A549 (cell line): ENCODE measurements around the gene IFT25. TPM values are rescaled to one million over a fixed set of nuclear protein-coding genes. Genes with fewer than 3 reads are reported as not detected.

Experiments used
- ATAC-seq, 2 experiments: fragments of 200-7000 bp in 1 of 2; fragments of >200 bp in 1 of 2; cut with Nextera tagmentation in 1 of 2; cut with Tn5 transposase in 1 of 2; 3 replicates each; pipeline versions ENCODE4 v1.8.0 to v1.9.1; 2018 to 2020; ENCODE audit warnings: mild to moderate bottlenecking in 1 of 2, moderate library complexity in 1 of 2
- CTCF ChIA-PET: fragments of 300-600 bp; sonication (Branson Sonifier 250); formaldehyde crosslinking; extraction: SDS; loops from one replicate; lab custom pipeline; 2021; ENCODE audit warnings: antibody characterized with exemption, inconsistent platforms; lab: Yijun Ruan, JAX
- POLR2A ChIA-PET: fragments of 350-600 bp; formaldehyde crosslinking; extraction: SDS; loops from one replicate; lab custom pipeline; 2021; ENCODE audit warnings: antibody characterized with exemption, inconsistent platforms; lab: Yijun Ruan, JAX
- DNase-seq, 2 experiments: peaks; one replicate each; pipeline versions ENCODE4 v3.0.0 to v3.0.0-alpha.2; 2011 to 2016; ENCODE audit warnings: low read depth in 1 of 2, low spot score in 1 of 2
- FAIRE-seq: peaks from 2 replicates; lab custom pipeline; 2011; peaks lifted over from hg19 to GRCh38; lab: Jason Lieb, UNC
- H3K27ac ChIP-seq, 2 experiments: fragments of >200 bp; sonication (Bioruptor Twin); formaldehyde crosslinking; 3 replicates each; pipeline ENCODE4 v1.5.1; 2016 to 2017
- H3K4me1 ChIP-seq: fragments of >200 bp; sonication (Bioruptor Twin); formaldehyde crosslinking; 3 replicates; pipeline ENCODE4 v1.6.1; 2016
- H3K4me2 ChIP-seq: fragments of >200 bp; sonication (Bioruptor Twin); formaldehyde crosslinking; 3 replicates; pipeline ENCODE4 v1.6.1; 2016
- H3K4me3 ChIP-seq: fragments of >200 bp; sonication (Bioruptor Twin); formaldehyde crosslinking; 3 replicates; pipeline ENCODE4 v1.5.1; 2016
- H3K9me3 ChIP-seq: fragments of >200 bp; sonication (Bioruptor Twin); formaldehyde crosslinking; 3 replicates; pipeline ENCODE4 v1.6.1; 2016
- BHLHE40 ChIP-seq: IDR thresholded peaks from 2 replicates; pipeline ENCODE4 v1.6.1; 2012; ENCODE audit warnings: low read depth, low read length, inconsistent platforms
- CHD2 ChIP-seq: fragments of 150-350 bp; IDR thresholded peaks from 2 replicates; pipeline ENCODE4 v1.6.1; 2014; ENCODE audit warnings: low read length; ENCODE audit not compliant: partially characterized antibody
- EHMT2 ChIP-seq: fragments of 200-600 bp; sonication (generic); IDR thresholded peaks from 2 replicates; pipeline ENCODE4 v1.6.1; 2016; ENCODE audit warnings: antibody characterized with exemption, low read depth, mild to moderate bottlenecking, moderate library complexity
- ELK1 ChIP-seq: fragments of 150-350 bp; IDR thresholded peaks from 2 replicates; pipeline ENCODE4 v1.6.1; 2014; ENCODE audit warnings: low read depth, mild to moderate bottlenecking, low read length
- FOXS1 ChIP-seq: fragments of 250-450 bp; sonication (Bioruptor Pico); IDR thresholded peaks from 2 replicates; pipeline ENCODE4 v1.5.0; 2020; ENCODE audit warnings: mild to moderate bottlenecking, moderate library complexity
- GATA3 ChIP-seq: IDR thresholded peaks from 2 replicates; pipeline ENCODE4 v1.6.1; 2012; ENCODE audit warnings: borderline replicate concordance
- HES2 ChIP-seq: fragments of >200 bp; sonication (Bioruptor Twin); formaldehyde crosslinking; IDR thresholded peaks from 2 replicates; pipeline ENCODE4 v1.6.1; 2016
- KDM5A ChIP-seq: fragments of 200-600 bp; sonication (generic); IDR thresholded peaks from 2 replicates; pipeline ENCODE4 v1.6.1; 2016; ENCODE audit warnings: antibody characterized with exemption, mild to moderate bottlenecking
- MAZ ChIP-seq: fragments of 150-350 bp; IDR thresholded peaks from 2 replicates; pipeline ENCODE4 v1.6.1; 2014; ENCODE audit warnings: antibody characterized with exemption, low read depth, low read length, borderline replicate concordance
- NR3C1 ChIP-seq: fragments of >200 bp; sonication (Bioruptor Twin); formaldehyde crosslinking; IDR thresholded peaks from 3 replicates; pipeline ENCODE4 v1.6.1; 2017
- PBX3 ChIP-seq: IDR thresholded peaks from 2 replicates; pipeline ENCODE4 v1.6.1; 2012
- RNF2 ChIP-seq: fragments of 200-600 bp; sonication (generic); IDR thresholded peaks from 2 replicates; pipeline ENCODE4 v1.6.1; 2016; ENCODE audit warnings: low read depth, mild to moderate bottlenecking, antibody characterized with exemption, moderate library complexity, borderline replicate concordance
- SMC3 ChIP-seq: fragments of >200 bp; sonication (Bioruptor Twin); formaldehyde crosslinking; IDR thresholded peaks from 3 replicates; pipeline ENCODE4 v1.6.1; 2018; ENCODE audit warnings: inconsistent platforms
- TP53 ChIP-seq: fragments of 250-450 bp; sonication (Bioruptor Pico); IDR thresholded peaks from 2 replicates; pipeline ENCODE4 v1.5.0; 2021; ENCODE audit warnings: mild to moderate bottlenecking, moderate library complexity
- WGBS: methylation state at CpG from one replicate; pipeline ENCODE4 v1.1.6; 2017; ENCODE audit errors: missing lambda C conversion rate; 5-methylcytosine and 5-hydroxymethylcytosine counted together
- polyA plus RNA-seq, 4 experiments: library from polyadenylated mRNA; depleted of rRNA in 3 of 4; stranded (reverse); fragments of >200 nt; fragmentation: RNase III in 1 of 4; extraction: RNeasy Plus Mini Kit Qiagen cat#74134 plus additional on column Dnase treatment in 1 of 4; gene quantifications; 2 replicates in 3 of 4; 3 replicates in 1 of 4; pipeline ENCODE4 v1.2.3, GENCODE V29; 2011 to 2017

Gene IFT25
- polyA plus RNA-seq, 2 of the 4 experiments (the other 2 are of a cell fraction) = 39.0 to 49.4 TPM

- ATAC-seq = no peak
- H3K4me1 ChIP-seq = peaks cover 19% of the 10 kb centered on the region; the same call in 2 of the 3 replicates
- no peak for DNase-seq
- H3K4me2 ChIP-seq = 0 out of 3 replicates have a peak overlapping the region, but pooled peaks have one; percentile 21
- FAIRE-seq = no peak
- H3K4me3 ChIP-seq = no peak overlapping the region
- TF ChIP-seq KDM5A (no peak), PBX3 (no peak), NR3C1 (no peak), CHD2 (no peak), HES2 (no peak)
- peak overlapping the region in 1 of 2 experiments; percentile 35; a peak in 1 of 6 replicates for H3K27ac ChIP-seq
- no peaks in the 10 kb centered on the region for H3K9me3 ChIP-seq
- 77% methylated on average over 2 of the region's 2 CpGs for whole genome bisulfite sequencing
- POLR2A ChIA-PET = no interaction called here
- CTCF ChIA-PET = interaction anchor here (1.2 kb wide), 1 partner anchor 36 kb away, joined by 3 read pairs; no protein-coding TSS in a partner anchor
These were observed 48.8 kb downstream of the IFT25 start for GRCh38 chr1:53896635-53897229.

GRCh38 chr1:53895421-53895820, 50.1 kb downstream of the IFT25 start:
- H3K27ac ChIP-seq = no peak overlapping the region
- H3K4me1 ChIP-seq = peaks cover 19% of the 10 kb centered on the region; the same call in 2 of the 3 replicates
- no peak overlapping the region for H3K4me3 ChIP-seq
- ChIA-PET POLR2A (no interaction called here), CTCF (interaction anchor here (1.1 to 1.8 kb wide), 2 partner anchors 14 to 17 kb away, joined by 3 to 4 read pairs; no protein-coding TSS in a partner anchor)
- no peak overlapping the region for H3K4me2 ChIP-seq
- no peaks in the 10 kb centered on the region for H3K9me3 ChIP-seq
- FAIRE-seq (no peak), ATAC-seq (no peak), DNase-seq (no peak)
- 92% methylated on average over 6 of the region's 6 CpGs for WGBS
- TF ChIP-seq BHLHE40 = no peak
- no peak for TF ChIP-seq PBX3
- no peak for TF ChIP-seq SMC3
- TF ChIP-seq GATA3 = no peak
- no peak for TF ChIP-seq MAZ
- no peak for TF ChIP-seq CHD2
- TF ChIP-seq RNF2 = no peak

GRCh38 chr1:53894644-53895043, 50.9 kb downstream of the IFT25 start:
- WGBS = 90% methylated on average over 5 of the region's 5 CpGs
- CTCF ChIA-PET = interaction anchor here (1.1 to 1.8 kb wide), 2 partner anchors 14 to 16 kb away, joined by 3 to 4 read pairs; no protein-coding TSS in a partner anchor
- Histone ChIP-seq H3K4me3 (no peak overlapping the region), H3K4me2 (no peak overlapping the region), H3K4me1 (peaks cover 16% of the 10 kb centered on the region; the same call in 2 of the 3 replicates), H3K27ac (no peak overlapping the region), H3K9me3 (no peaks in the 10 kb centered on the region)
- POLR2A ChIA-PET = no interaction called here
- TF ChIP-seq TP53 (no peak), EHMT2 (no peak), ELK1 (no peak), FOXS1 (CRISPR knock-in tag) (no peak), PBX3 (no peak), HES2 (no peak)
- no peak for DNase-seq
- FAIRE-seq = no peak
- ATAC-seq = no peak
